ENCODE results near the gene TRAF3IP3.
A peak's percentile ranks its signal among the peaks of the same experiment; 100 is the strongest.

Gene TRAF3IP3

GRCh38 chr1:209742409-209743144 is 13.3 kb upstream of the TRAF3IP3 start:
- H3K27ac ChIP-seq, result no peak overlapping the region
- ChIA-PET POLR2A (ENCODE audit: low non-redundant PET) (no interaction called here), CTCF (no interaction called here)
- DNase-seq (ENCODE audit: low spot score), result no peak
- TF ChIP-seq CTCF (conservative IDR thresholded peaks at IDR 0.05; ENCODE audit: low read depth), result no peak

- TF ChIP-seq CTCF (conservative IDR thresholded peaks at IDR 0.05; ENCODE audit: low read depth), result no peak
- ChIA-PET POLR2A (ENCODE audit: low non-redundant PET) (no interaction called here), CTCF (interaction anchor here (0.8 kb wide), 1 partner anchor 18 kb away, joined by 6 read pairs; no protein-coding TSS in a partner anchor)
- H3K27ac ChIP-seq, result no peak overlapping the region
- DNase-seq (ENCODE audit: low spot score), result no peak
These were observed 12.7 kb upstream of the TRAF3IP3 start for GRCh38 chr1:209743145-209743482.

- ChIA-PET POLR2A (ENCODE audit: low non-redundant PET) (no interaction called here), CTCF (interaction anchor here (0.6 to 0.7 kb wide), 2 partner anchors 10 to 11 kb away, joined by 3 read pairs; no protein-coding TSS in a partner anchor)
- no peak for DNase-seq (ENCODE audit: low spot score)
- no peak for TF ChIP-seq CTCF (conservative IDR thresholded peaks at IDR 0.05; ENCODE audit: low read depth)
- H3K27ac ChIP-seq, result no peak overlapping the region
These were observed 9.2 kb upstream of the TRAF3IP3 start for GRCh38 chr1:209746451-209747165.

- peak; percentile 94 for TF ChIP-seq CTCF (conservative IDR thresholded peaks at IDR 0.05; ENCODE audit: low read depth)
- ChIA-PET POLR2A (ENCODE audit: low non-redundant PET) (no interaction called here), CTCF (interaction anchor here (0.5 to 1.4 kb wide), 26 partner anchors 10 to 1200 kb away, joined by 3 to 7 read pairs (median 3); partner anchors contain the start of gene HSD11B1)
- H3K27ac ChIP-seq, result peak overlapping the region; percentile 58
- peak; percentile 99 for DNase-seq (ENCODE audit: low spot score)
These were observed 8.1 kb upstream of the TRAF3IP3 start for GRCh38 chr1:209747580-209748262.

- no peak overlapping the region for H3K27ac ChIP-seq
- CTCF ChIA-PET, result interaction anchor here (0.6 to 1.4 kb wide), 21 partner anchors 10 to 913 kb away, joined by 3 to 7 read pairs (median 3); partner anchors contain the start of genes C1orf74 and HSD11B1
- POLR2A ChIA-PET (ENCODE audit: low non-redundant PET), result no interaction called here
- no peak for TF ChIP-seq CTCF (conservative IDR thresholded peaks at IDR 0.05; ENCODE audit: low read depth)
- no peak for DNase-seq (ENCODE audit: low spot score)
These were observed 7.2 kb upstream of the TRAF3IP3 start for GRCh38 chr1:209748620-209749019.

- TF ChIP-seq CTCF (conservative IDR thresholded peaks at IDR 0.05; ENCODE audit: low read depth), result no peak
- ChIA-PET CTCF (interaction anchor here (0.7 to 1.4 kb wide), 3 partner anchors 13 to 56 kb away, joined by 3 read pairs; partner anchors contain the start of gene HSD11B1), POLR2A (ENCODE audit: low non-redundant PET) (no interaction called here)
- DNase-seq (ENCODE audit: low spot score), result no peak
- no peak overlapping the region for H3K27ac ChIP-seq
These were observed 6.6 kb upstream of the TRAF3IP3 start for GRCh38 chr1:209749205-209749604.

All from RWPE1 (cell line).